Dedifferentiated amniotic fluid mesenchymal stem cell (primary cell): ENCODE measurements around the gene CDC37.
"Not testable (repeated sequence)": the region's sequence is repeated elsewhere in the genome, so short reads cannot be mapped to it uniquely, and the experiment has no call there.

Experiments
- DNase-seq: peaks from one replicate; pipeline ENCODE4 v3.0.0-alpha.2; 2016; ENCODE audit errors: extremely low spot score

The CDC37 gene

GRCh38 chr19:10419646-10420443 is 16.5 kb upstream of the CDC37 start:
- no peak for DNase-seq

DNA sequence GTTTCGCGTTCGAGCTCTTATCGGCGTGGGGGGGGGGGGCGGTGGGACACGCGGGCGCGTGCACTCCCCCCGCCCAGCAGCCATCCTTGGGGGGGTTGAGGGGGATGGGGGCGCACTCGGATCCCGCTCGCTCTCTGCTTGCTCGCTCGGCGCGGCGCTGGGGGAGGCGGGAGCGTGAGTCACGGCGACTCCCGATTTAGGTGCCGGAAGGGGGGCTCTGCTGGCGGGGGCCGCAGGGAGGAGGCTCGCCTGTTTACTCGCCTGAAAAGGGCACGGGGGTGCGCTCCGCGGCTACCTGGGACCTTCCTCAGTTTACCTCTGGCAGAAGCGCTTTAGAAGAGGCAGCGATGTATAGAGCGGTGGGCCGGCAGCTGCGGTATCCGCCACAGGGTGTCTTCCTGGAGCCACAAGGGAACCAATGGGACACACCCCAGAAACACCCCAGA is 15.9 kb upstream of the CDC37 start:
- DNase-seq, result no peak

DNA sequence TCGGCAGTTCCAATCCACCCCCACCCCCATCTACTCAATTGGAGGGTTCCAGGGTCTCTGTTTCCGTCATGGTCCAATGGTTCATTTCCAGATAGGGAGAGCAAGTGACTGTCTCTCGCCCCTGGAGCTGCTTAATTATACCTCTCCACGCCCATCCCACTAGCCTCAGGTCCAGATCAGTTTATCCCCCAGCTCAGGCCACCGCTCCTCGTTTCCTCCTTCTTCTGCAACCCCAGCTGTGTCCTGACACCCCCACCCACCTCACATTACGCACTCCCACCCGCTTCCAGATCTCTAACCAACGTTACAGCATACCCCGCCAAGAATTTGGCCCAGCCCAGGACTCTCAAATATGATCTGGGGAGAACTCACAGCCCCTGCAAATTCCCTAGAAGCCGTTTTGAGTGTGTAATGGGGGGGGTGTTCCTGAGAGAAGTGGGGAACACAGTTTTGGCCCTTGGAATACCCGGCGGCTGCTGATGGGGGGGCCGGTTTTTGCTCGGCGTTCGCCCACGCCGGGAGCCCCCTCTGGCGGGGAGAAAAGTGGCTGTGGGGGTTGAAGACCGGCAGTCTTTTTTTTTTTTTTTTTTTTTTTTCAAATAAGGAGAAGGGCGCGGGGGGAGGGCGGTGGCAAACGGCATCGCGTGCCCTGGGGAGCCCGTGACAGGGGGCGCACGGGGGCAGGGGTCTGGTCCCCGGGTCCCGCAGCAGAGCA is 15.3 kb upstream of the CDC37 start:
- no peak for DNase-seq

DNA sequence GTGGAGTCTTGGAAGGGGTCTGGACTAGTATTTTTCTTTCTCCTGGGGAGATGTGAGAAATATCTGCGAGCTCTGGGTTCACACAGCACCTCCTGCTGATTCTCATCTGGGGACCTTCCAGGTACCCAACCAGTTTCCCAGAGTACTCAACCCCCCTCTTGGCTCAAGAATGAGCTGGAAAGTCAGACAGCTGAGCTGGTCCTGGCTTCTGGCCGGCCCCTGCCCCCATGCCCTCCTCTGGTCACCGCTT is 14.8 kb upstream of the CDC37 start:
- DNase-seq, result no peak

GRCh38 chr19:10417541-10418234 is 14.3 kb upstream of the CDC37 start:
- DNase-seq, result no peak

- DNase-seq, result peak; percentile 73
These were observed 13.3 kb upstream of the CDC37 start for GRCh38 chr19:10416380-10417257.

DNA sequence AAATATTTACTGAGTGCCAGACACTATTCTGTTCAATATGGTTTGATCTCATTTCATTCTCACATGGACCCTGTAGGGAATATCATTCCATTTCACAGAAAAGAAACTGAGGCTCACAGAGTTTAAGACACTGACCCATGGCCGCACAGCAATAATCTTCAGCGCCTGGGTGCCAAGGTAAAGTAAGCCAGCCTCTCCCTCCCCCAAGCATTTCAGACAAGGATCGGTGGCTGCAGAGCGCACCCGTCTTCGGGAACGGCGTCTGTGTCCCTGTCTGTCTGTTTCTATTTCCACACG is 12.7 kb upstream of the CDC37 start:
- DNase-seq, result no peak

GRCh38 chr19:10412257-10412977 is 9.1 kb upstream of the CDC37 start:
- DNase-seq, result no peak

DNA sequence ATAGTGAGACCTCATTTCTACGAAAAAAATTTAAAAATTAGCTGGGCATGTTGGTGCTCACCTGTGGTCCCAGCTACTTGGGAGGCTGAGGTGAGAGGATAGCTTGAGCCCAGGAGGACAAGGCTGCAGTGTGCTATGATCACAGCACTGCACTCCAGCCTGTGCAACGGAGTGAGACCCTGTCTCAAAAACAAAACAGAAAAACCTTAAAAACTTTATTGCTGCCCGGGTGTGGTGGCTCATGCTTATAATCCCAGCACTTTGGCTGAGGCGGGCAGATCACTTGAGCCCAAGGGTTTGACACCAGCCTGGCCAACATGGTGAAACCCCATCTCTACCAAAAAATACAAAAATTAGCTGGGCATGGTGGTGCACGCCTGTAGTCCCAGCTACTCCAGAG is 7.9 kb upstream of the CDC37 start:
- not testable (repeated sequence) for DNase-seq

- DNase-seq, result no peak
These were observed 5.4 kb upstream of the CDC37 start for GRCh38 chr19:10408511-10409283.

DNA sequence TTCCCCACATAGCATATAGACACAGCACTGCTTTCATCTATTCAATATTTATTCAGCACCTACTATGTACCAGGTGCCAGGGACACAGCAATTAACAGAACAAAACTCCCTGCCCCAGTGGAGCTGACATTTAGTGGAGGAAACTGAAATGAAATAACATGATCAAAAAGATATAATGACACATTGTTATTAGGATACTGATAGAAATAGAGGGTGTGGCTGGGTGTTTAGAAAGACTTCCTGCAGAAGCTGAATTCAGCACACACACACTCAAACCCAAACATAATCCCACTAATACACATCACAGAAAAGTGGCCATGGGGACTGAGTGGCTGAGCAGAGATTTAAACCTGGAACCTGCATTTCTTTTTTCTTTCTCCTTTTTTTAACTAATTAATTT is 3.8 kb upstream of the CDC37 start:
- no peak for DNase-seq

DNA sequence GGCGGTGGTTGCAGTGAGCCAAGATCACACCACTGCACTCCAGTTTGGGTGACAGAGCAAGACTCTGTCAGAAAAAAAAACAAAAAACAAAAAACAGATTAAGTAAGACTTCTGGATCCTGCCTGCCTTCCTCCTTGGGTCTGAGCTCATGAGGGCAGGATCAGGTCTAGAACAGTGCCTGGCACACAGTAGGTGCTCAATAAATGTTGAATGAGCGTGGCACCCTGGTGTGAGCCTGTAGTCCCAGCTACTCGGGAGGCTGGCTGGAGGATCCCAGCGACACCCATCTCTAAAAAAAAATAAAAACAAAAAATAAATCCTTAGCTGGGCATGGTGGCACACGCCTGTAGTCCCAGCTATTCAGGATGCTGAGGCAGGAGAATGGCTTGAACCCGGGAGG is 2.8 kb upstream of the CDC37 start:
- DNase-seq, result no peak

- no peak for DNase-seq
These were observed 1.8 kb upstream of the CDC37 start for GRCh38 chr19:10404888-10405820.

GRCh38 chr19:10402441-10403038 is 802 bp downstream of the CDC37 start:
- DNase-seq, result peak; percentile 51

- DNase-seq, result no peak
These were observed 3.5 kb downstream of the CDC37 start for GRCh38 chr19:10399878-10400277.

- DNase-seq, result not testable (repeated sequence)
These were observed 4.0 kb downstream of the CDC37 start for GRCh38 chr19:10399340-10399739.

DNA sequence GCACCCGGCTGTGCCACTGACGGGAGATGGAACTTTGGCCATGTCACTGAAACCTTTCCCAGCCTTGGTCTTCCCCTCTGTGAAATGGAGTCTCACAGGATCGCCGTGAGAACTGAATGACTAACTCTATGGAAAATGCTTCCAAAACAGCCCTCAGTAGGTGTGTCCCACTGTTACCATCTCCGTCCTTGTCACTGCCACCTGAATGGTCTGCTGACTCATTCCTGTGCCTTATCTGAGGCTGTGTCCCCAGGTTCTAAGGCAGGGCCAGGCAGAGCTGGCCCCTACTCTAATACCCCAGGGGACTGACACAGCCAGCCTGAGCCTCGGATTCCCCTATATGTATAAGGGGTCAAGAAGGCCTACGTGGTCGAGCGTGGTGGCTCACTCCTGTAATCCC is 4.5 kb downstream of the CDC37 start:
- no peak for DNase-seq

DNA sequence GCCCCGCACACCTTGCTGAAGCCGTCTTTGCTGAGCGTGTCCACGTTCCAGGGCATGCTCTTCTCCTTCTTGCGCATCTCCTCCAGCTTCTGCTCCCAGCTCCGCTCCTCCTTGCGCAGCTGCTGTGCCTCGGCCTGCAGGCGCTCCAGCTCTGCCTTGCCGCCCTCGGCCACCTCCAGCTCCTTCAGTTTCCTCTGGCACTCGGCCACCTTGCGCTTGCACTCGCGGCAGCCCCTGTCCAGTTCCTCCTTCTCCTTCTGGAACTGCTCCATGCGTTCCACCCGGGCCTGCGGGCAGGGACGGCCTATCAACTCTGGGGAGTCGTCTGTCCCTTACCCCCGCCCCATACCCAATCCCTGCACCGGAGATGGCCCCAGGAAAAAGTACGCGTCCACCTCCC is 7.4 kb downstream of the CDC37 start:
- no peak for DNase-seq

GRCh38 chr19:10395436-10395835 is 7.9 kb downstream of the CDC37 start:
- no peak for DNase-seq
